AG10803 (cell line): Measurements from ENCODE around the gene KCTD13.

Experiments
- DNase-seq: peaks from one replicate; pipeline ENCODE4 v3.0.0; 2010; ENCODE audit warnings: low read depth
- H3K4me3 ChIP-seq: 2 replicates; pipeline ENCODE4 v1.5.1; 2011; ENCODE audit warnings: mild to moderate bottlenecking, low read length, control low read depth
- TF ChIP-seq, protein P1 (sequence below): conservative IDR thresholded peaks from 2 replicates; pipeline ENCODE4 v1.5.1; 2011; ENCODE audit warnings: mild to moderate bottlenecking, low read length, control low read depth, inconsistent platforms

KCTD13 gene

GRCh38 chr16:29863669-29863984 is 62.4 kb downstream of the KCTD13 start:
- peak overlapping the region; percentile 31 for H3K4me3 ChIP-seq
- DNase-seq: no peak
- TF ChIP-seq, protein P1, sequence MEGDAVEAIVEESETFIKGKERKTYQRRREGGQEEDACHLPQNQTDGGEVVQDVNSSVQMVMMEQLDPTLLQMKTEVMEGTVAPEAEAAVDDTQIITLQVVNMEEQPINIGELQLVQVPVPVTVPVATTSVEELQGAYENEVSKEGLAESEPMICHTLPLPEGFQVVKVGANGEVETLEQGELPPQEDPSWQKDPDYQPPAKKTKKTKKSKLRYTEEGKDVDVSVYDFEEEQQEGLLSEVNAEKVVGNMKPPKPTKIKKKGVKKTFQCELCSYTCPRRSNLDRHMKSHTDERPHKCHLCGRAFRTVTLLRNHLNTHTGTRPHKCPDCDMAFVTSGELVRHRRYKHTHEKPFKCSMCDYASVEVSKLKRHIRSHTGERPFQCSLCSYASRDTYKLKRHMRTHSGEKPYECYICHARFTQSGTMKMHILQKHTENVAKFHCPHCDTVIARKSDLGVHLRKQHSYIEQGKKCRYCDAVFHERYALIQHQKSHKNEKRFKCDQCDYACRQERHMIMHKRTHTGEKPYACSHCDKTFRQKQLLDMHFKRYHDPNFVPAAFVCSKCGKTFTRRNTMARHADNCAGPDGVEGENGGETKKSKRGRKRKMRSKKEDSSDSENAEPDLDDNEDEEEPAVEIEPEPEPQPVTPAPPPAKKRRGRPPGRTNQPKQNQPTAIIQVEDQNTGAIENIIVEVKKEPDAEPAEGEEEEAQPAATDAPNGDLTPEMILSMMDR: no peak

DNA sequence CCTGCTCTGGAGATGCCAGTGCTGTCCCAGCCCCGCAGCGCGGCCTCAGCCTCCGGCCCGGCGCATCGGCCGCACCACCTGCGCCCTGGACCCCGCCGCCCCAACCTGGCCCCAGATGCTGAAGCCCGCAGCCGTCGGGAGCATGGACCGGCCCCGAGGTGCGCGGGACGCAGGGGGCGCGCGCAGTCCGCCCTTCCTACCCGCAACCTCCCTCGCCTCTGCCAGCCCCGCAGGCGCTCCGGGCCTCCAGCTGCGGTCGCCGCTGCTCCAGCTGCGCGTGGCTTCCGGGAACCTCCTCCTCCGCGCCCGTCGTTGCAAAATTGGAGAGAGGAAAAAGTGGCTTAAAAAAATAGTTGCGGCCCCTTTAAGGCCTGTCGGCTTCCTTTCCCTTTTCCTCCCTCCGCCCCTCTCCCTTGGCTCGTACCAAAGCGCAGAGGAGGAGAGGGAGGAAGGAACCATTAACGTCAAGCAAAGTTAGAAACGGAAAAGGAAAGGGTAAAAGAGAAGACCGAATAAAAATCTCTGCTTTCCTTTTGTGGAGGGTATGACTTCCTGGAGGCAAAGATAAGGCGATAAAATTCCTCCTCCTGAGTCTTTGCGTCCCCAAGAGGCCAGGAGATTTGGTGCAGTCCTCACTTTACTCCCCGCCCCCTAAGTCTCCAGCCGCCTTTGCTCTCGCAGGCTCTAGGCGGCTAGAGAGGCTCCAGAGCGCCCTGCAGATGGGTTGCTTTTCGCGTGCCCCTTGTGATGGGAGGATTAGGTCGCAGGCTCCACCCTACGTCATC is 63.0 kb downstream of the KCTD13 start, which contains the start of gene CDIPT:
Gene CDIPT, minus strand, starts transcription at position 343 of the 785 bp plus-strand sequence. CDS start 369 bp downstream, outside the sequence.
- TF ChIP-seq, protein P1: peak; percentile 73
- DNase-seq: peak; percentile 97
- peak within 1 kb of the TSS; percentile 86 for H3K4me3 ChIP-seq

GRCh38 chr16:29862383-29862883 is 63.6 kb downstream of the KCTD13 start:
- H3K4me3 ChIP-seq: peak overlapping the region; percentile 86
- TF ChIP-seq, protein P1: peak; percentile 35
- no peak for DNase-seq

GRCh38 chr16:29860218-29860617 is 65.8 kb downstream of the KCTD13 start:
- no peak for DNase-seq
- TF ChIP-seq, protein P1: no peak
- H3K4me3 ChIP-seq: no peak overlapping the region

DNA sequence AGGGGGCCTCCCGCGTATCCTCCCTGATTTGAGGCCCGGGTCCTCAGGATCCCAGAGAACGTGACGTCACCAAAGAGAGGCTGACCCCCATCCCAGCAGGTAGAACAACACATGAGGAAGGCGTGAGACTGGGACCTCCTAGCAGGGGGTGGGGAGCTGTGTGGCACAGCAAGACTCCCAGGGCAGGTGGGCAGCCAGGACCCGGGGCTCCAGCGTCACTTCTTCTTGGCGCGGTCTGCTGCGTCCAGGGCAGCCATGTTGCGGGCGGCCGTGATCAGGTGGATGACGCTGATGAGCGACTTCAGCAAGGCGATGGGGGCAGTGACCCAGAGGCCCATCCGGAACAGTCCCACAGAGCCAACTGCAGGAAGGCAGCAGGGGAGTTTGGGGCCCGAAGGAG is 67.1 kb downstream of the KCTD13 start:
- H3K4me3 ChIP-seq: no peak overlapping the region
- DNase-seq: no peak

GRCh38 chr16:29858149-29858849 is 67.7 kb downstream of the KCTD13 start:
- TF ChIP-seq, protein P1: no peak
- no peak for DNase-seq
- no peak overlapping the region for H3K4me3 ChIP-seq

More for the DNA sequence above, 67.1 kb downstream of the KCTD13 start:
- TF ChIP-seq, protein P1: no peak
